NCI-H345 (cell line): ENCODE results near the gene CHD2.
"Not testable (repeated sequence)": the region's sequence is repeated elsewhere in the genome, so short reads cannot be mapped to it uniquely, and the experiment has no call there.

Experiments used
- DNase-seq: peaks from one replicate; lab custom pipeline; 2025; lab: John Stamatoyannopoulos, UW

Gene CHD2

DNA sequence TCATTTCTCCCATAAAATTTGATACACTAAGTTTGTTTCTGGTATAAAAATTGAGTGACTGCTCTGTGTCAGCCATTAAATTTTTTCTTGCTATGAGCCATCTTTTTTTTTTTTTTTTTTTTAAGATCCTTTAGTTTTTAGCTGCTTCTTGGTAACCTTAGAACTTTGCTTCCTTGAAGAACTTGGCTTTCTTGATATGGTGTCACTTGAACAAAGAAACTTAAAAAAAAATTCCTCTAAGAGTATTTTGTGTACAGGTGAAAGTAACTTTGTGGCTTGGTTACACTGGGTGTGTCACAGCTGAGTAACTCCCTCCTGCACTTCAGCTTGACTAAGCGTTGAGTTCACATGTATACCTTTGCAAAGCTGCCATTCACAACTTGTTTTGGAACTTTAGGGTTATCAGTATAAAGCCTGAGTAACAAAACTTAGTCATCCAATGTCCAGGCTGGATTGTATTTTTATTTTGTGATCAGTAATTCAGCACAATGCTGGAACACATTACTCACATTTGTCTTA lies 6.5 kb downstream of the CHD2 start:
- no peak for DNase-seq

DNA sequence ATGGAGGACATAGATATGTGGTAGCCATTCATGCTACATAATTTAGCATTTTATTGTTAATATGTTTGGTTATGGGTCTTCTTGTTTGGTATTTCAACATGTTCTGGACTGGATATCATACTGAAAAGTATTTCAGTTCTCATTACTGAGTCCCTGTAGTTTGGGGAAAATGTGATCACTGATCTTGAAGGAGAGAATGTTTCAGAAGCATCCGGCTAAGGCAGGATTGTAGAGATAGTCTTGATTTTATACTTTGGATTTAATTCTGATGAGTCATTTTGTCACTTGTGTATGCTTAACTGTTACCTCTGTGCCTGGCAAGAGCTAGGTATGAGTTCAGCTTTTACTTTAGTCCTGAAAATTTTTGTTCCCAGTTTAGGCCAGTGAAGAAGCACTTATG lies 7.1 kb downstream of the CHD2 start:
- DNase-seq: no peak

DNA sequence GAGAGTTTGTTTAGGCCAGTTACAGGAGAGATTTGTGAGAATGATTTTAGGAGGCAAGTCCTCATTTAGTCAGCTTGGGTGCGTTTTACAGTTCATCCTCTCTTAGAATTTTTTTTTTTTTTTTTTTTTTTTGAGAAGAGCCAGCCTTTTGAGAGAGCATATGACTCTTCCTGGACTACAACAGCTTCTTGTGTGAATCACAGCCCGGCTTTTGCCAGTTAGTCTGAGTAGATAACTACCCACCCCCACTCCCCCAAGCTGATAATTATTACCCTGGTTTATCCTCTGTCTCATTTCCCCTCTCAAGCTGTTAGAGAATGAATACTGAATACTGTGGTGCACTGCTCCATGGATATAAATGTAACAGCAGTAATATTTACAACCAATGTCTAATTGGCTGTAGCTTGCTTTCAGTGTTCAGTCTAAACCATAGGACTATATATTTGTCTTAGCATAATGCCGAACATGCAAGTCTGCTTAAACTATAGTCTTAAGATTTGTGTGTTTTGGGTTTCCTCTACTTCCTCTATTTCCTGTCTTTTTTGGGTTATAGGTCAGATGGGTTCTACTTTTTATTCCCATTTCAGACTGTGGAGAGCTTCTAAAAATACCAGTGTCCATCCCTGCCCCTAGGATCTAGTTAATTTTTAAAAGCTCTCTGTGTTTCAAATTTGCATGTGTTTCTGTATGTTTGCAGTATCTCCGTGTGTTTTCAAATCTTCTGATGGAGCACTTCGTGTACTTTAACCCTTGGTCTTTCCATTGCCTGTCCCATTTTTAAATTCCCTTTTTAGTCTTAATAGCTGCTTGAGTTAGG lies 8.0 kb downstream of the CHD2 start:
- no peak for DNase-seq

DNA sequence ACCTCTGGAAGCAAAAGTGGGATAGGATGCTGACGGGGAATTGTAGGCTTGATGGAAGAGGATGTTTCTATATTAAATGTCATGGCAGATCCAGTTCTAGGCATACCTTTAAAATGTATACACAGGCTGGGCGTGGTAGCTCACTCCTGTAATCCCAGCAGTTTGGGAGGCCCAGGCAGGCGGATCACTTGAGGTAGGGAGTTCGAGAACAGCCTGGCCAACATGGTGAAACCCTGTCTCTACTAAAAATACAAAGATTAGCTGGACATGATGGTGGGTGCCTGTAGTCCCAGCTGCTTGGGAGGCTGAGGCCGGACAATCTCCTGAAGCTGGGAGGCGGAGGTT lies 8.6 kb downstream of the CHD2 start:
- no peak for DNase-seq

DNA sequence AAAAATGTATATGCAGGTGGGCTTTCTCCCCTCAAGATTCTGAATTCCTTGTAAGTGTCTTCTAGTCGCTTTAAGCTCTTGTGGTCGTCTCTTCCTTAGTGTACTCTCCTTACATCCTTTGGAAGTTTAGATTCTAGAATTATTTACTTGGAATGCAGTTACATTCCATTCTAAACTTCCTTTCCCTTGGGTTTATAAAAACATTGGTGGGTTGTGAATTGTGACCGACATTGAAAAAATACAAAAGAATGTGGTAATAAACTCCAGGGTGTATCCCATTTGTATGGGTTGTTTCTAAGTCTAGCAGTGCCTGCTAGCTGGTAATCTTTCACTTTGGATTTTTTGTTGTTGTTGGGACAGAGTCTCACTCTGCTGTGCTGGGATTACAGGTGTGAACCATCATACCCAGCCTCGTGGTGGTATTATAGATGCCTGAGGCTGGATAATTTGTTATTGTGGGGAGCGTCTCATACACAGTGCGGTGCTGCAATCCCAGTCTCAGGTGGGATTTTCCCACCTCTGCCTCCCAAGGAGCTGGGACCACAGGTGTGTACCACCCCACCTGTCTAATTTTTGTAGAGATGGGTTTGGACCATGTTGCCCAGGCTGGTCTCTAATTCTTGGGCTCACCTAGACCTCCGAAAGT lies 9.1 kb downstream of the CHD2 start:
- no peak for DNase-seq

DNA sequence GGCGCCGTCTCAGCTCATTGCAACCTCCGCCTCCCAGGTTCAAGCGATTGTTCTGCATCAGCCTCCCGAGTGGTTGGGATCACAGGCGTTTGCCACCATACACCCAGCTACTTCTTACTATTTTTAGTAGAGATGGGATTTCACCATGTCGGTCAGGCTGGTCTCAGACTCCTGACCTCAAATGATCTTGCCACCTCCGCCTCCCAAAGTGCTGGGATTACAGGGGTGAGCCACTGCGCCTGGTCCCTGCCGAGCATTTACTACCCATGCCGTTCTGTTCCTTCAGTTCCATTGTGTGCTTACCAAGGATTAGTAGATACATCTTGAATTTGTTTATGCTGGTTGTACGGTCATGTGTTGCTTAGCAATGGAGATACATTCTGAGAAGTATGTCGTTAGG lies 10.3 kb downstream of the CHD2 start:
- DNase-seq: no peak

DNA sequence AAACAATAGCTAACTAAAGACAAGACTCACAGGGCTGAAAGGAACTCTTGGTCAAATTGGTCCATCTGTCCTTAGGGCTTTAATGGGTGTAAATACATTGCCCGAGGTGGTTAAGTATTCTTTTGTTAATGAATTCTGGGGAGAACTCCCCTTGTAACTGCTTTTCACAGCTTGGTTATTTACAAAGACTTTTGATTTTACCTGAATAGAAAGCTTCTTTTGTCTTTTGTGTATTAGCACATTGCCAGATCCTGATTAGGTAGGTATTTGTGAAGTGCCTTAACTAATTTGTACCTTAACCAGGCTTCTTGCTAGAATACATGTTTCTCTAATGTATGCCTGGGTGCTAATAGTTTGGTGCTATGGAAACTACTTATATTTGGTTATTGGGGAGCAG lies 14.0 kb downstream of the CHD2 start:
- no peak for DNase-seq

DNA sequence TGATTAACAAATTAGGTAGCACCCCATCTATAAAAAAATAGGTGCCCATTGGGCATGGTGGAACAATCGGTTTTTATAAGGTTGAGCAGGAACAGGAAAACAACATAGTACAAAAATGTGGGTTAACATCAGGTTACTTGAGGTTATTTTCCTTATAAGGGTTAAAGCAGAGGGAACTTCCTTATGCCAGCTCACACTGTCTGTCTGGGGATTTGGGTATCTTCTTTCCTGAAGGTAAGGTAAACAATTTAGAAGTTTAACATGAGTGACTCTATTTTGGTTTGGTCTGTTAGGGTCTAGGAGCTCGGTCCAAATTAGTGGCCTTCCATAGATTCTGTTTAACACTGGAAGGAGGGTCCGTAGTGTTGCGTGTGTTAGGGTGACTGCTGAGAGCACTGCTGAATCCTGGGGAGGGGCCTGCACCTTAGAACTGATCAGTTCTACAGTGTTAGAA lies 14.7 kb downstream of the CHD2 start:
- DNase-seq: no peak

DNA sequence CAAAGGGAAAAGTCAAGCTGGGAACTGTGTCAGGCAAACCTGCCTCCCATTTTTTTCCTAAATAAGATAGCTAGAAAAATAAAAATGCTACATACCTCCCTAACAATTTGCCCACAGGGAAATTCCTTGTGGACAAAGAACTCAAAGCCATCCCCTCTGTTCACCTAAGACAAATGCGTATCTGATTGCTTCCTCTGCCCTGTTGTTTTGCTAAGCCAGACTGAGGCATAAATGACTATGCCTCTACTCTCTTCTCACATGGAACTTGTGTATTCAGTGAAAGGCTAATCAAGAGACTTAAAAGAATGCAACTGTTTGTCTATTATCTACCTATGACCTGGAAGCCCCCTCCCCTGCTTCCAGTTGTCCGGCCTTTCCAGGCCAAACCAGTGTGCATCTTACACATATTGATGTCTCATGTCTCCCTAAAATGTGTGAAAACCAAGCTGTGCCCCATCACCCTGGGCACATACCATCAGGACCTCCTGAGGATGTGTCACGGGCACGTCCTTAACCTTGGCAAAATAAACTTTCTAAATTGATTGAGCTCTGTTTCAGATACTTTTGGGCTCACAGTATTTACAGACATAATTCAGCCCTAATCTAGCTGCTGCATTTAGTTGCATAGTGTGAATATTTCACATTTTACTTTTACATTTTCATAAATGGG lies 15.8 kb downstream of the CHD2 start:
- no peak for DNase-seq

DNA sequence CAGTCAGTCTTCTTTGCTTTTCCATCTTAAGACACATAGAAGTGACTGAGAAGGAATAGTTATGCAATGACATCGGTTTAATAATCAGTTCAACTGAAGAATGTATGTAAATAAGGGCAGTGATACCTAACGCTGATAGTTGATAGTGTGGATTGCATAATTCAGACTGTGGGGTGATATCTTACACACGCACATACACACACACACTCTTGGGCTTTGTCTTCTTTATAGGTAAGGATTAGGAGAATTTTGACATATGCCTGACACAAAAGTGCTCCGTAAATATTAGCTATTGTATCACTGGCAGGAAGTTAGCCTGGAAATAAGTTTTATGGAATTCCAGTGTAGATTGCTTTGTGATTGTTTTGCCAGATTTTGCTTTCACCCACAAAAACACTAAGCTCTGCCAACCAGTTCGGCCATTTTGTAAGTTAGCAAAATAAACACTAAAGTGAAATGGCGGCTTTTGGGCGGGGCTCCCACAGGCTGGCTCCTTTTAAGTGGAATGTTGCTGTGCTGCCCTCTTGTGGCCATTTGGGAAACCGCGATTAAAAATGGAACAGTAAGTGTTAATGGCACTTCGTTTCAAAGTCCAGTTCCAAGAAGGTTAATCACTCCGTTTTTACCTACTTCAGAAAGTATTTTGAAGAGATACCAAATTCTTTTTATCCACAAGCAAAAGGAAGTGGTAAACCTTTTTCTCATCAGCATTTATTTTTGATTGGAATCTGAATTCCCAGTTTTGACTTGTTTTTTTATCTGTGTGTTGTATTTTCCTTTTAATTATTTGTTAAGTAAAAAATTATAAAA lies 17.7 kb downstream of the CHD2 start:
- peak; percentile 88 for DNase-seq

DNA sequence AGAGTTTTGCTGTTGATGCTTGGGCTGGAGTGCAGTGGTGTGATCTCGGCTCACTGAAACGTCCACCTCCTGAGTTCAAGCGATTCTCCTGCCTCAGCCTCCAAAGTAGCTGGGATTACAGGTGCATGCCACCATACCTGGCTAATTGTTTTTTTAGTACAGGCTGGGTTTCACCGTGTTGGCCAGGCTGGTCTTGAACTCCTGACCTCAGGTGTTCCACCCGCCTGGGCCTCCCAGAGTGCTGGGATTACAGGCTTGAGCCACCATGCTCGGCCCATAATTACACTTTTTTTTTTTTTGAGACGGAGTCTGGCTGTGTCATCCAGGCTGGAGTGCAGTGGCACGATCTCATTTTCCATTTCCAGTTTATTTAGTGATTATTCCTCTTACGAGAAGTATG lies 18.8 kb downstream of the CHD2 start:
- not testable (repeated sequence) for DNase-seq

DNA sequence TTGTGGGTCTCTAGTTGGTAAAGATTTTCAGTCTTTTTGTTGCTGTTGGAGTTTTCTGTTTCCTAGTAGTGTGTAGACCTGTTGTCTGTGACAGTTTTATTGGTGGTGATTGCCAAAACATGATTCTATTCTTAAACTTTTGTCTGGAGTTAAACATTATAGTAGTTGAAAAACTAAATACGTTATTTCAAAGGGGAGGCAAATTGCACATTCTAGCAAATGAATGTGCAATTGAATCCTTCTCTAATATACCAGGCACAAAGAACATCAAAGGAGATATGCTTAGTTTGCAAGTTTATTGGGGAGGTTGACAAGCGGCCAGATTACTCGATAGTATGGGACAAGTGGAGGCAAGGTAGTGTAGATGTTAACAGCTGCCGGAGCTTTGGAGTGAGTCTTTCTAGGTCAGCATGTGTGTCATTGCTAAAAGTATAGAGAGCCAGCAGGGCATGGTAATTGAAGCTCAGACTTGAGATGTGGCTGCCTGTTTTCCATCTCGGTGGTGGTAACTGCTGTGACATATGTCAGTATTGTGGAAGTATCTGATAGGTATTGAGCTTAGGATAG lies 20.6 kb downstream of the CHD2 start:
- no peak for DNase-seq

DNA sequence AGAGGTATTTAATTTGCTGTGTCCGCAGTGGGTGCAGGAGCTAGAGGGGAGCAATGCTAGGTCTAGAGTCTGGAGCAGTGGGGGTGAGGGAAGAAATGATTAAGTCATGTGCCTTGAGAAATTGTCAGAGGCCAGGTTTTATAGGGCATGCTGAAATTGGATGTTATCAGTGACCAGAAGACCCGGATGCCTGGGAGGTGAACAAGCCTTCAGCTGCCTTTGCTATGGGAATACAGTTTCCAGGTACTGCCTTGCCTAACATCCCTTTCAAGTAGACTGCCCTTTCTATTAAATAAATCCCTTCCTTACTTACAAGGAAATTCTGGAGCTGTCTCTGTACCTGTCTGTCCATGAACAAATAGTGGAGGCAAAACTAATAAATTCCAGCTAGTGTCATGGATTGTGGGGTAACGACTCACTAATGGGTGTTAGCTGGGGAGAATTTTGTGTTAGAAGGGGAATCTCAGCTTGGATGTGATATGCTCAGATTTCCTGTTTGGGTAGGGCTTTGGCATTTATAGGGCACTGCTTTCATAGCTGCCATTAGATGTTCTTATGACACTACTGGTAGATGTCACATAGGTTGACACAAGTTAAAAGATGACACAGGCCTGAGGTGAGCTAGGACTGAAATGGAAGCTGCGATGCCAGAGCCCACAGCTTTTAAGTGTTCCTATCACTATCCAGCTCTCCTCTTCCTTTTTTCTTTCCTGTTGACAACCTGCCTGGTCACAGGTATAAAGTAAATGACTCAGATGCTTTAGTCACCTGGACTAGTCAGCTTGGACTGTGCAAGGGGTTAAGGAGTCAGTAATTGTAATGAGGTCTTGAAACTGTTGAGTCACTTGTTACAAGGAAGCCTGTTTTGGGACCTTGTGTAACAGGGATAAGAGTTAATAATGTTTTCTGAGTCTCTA lies 21.3 kb downstream of the CHD2 start:
- DNase-seq: no peak

DNA sequence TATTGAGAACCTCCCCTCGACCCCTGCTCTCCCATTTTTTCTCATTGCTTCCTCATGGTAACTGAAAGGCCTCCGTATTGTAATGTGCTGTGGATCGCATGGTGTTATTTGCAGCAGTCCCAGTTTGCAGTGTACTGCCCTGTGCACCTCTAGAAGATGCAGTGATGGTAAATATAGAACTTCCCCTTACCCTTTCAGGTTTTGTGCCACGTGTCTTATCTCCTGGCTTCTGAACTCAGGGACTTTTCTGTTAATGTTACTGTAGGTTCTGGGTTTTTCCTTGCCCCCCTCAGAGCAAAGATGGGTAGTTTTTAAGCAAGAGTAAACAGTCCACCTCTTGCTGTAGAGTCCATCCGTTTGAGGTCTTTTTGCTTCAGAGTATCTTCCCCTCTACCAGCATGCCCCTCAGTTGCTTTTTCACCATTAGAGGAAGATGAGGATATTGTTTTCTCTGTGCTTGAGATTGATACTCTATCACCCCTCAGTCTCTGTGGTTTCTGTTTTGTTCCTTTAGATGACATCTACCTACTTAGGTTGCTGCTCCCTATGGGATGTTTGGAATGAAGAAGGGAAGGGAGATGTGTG lies 22.4 kb downstream of the CHD2 start:
- no peak for DNase-seq

DNA sequence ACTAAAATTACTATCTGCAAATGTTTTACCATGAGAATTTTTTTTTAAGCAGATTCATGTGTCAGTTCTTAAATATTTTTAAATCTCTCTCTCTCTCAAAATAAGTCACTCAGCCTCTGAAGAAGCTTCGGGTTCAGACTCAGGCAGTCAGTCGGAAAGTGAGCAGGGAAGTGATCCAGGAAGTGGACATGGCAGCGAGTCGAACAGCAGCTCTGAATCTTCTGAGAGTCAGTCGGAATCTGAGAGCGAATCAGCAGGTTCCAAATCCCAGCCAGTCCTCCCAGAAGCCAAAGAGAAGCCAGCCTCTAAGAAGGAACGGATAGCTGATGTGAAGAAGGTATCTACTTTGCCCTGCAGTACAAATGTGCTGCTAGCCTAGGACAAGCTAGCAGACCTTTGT lies 24.1 kb downstream of the CHD2 start:
- DNase-seq: no peak

DNA sequence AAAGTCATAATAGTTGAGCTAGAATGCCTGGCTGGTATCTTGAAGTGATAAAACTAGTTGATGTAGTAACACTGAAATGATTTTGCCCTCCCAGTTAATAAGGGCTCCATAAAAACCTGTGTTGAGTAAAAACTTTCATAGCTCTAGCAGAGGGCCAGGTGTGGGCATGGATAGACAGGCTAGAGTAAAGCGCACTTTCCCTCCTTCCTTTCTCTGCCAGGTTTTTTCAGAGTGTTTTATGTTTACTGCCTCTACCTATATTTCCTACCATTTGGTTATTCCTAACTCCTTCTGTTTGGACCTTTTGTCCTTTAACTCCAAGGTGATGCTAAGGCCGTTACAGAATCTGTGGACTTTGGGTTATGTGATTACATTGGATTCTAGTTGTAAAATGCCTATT lies 25.3 kb downstream of the CHD2 start:
- DNase-seq: no peak

DNA sequence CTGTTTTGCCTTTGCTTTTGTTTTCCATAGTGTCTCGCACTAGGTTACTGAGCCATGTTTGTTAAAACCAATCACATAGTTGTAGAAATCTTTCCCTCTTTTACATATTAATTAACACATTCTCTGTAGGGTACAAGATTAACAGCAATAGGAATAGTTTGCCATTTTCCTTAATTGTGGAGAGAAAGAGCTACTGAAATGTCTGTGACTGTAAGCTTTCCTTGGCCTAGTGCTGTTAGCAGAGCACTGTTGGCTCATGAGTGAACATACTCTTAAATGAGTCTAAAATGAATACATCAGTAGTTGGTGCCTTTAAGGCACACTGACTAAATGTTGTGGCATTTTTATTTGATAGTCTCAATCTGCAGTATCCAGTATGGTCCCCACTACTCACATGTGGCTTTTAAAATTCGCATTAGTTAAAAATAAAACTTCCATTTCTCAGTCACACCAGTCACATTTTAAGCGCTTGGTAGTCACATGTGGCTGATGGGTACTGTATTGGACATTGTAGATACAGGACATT lies 28.2 kb downstream of the CHD2 start:
- no peak for DNase-seq

DNA sequence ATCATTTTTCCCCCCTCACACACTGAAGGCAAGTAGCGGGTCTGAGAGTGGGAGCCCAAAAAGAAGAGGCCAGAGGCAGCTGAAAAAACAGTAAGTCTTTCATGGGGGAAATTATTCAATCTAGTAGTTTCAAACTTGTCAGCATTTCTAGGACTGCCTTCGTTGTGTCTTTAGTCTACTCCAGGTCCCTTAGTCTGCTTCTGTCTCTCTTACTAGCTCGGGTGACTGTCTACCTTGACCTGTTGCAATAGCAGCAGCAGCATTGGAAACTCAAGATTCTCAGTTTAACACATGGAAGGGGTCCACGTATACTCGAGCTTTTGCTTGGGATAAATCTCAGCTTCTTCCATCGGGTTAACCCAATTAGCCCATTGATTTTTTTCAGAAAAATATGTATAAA lies 28.9 kb downstream of the CHD2 start:
- DNase-seq: no peak

DNA sequence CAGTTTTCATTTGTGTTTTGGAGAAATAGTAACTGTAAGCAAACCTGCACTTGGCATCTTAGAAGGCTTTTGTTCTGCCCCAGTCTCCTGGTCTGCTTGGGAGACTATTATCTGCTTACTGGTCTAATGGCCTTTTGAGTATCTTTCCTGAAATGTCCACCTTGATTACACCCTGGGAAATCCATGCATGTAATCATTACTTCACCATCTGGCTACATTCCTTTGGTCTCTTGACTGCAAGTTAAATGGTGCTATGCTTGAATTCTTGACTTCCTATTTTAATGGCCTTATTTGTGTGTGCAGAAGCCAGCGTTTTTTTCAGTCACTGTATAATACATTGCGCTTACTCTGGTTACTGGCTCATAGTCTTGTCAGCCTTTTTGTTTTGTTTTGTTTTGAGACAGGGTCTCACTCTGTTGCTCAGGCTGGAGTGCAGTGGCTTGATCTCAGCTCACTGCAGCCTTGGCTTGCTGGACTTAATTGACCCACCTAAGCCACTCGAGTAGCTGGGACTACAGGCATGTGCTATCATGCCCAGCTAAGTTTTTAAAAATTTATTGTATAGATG lies 30.0 kb downstream of the CHD2 start:
- DNase-seq: no peak

DNA sequence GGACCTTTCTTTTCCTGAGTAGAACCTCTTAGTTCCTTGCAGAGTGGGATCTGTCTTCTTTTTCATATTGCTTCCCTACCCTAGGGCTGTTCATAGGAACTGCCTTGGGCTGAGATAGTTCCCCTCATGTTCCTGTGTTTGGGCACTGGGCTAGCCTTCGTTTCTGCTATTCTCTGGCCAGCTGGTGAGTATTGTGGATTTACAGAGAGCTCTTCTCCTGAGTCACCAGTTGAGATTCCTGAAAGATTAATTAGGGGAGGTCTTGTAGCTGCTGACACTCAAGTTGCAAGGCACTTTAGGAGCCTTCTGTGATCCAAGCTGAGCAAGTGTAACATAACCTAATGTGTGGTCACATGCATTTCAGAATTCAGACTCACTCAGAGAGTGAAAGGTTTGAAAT lies 30.7 kb downstream of the CHD2 start:
- no peak for DNase-seq
